ENCODE measurements around the gene TRIM10.
"Not testable (repeated sequence)": the region's sequence is repeated elsewhere in the genome, so short reads cannot be mapped to it uniquely, and the experiment has no call there.

TRIM10 gene

DNA sequence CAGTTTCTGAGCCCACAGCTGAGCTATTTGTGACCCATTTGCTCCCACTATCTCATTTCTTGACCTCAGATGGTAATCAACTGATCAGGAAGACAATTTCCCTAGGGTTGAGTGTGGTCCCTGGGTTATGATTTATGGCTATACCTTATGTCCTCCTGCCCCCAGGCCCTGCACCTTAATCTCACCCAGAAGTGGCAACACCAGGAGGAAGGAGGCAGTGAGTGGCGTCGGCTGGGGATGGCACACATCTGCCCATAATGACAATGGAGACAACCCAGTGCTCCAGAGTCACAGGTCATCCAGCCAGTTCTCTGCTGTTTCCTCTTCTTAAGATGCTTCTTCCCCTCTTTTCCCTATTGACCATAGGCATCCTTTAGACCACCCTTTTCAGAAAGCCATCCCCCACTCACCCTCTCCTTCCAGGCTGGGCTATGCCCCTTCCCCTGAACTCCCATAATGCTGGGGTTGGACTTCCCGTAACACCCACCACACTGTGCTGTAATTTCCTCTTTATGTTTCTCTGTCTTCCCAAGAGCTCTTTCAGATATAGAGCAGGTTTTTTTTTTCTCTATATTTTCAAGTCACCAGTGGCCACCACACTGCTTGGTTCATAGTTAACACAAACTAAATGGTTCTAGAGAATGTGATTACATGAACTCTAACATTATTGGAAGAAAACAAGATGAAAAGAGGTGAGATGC is 8.0 kb downstream of the TRIM10 start:
- no peak for DNase-seq (ENCODE audit: low spot score)

DNA sequence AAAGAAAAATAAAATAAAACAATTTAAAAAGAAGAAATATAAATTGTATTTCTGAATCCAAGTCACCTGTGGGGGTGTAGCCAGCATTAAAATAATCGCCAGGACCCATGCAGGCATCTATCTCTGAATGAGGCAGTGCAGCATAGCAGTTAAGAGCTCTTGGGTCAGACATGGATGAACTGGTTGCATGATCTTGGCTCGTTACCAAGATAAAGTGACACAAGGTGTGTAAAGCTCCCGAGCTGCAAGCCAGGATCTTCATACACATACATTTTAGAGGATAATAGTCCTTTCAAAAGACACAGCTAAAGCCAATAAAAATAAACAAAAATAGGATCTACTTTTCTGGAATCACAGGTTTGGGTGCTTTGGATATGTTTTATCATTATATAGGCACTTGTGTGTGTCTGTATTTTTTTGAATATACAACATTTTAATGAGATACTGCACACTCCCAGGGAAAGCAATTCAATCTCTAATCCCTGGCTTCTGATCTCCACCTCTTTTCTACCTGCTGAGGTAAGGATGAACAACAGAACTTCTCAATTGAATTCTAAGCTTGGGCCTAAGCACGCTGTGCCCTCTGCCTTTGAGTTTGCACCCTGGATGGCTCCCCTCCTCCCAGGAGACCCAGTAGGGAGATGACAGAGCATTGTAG is 8.9 kb downstream of the TRIM10 start:
- DNase-seq (ENCODE audit: low spot score) = no peak

DNA sequence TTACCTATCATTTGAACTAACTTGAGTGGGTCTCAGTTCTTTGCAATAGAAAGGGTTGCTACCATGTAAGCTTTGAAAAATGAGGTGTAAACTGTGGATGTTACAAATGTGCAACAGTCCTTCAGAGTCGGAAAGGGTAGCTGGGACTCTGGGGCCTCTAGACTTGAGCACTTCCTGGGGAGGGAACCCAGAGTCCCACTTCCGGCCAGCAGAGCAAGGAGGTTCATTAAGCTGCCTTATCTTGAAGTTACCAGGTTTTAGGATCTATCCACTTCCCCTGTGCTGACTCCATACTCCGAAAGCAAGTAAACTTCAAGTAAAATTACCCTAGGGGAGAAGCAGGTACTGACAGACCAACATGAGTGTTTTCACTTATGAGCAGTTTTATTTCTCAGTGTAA is 9.4 kb downstream of the TRIM10 start:
- DNase-seq (ENCODE audit: low spot score) = no peak

DNA sequence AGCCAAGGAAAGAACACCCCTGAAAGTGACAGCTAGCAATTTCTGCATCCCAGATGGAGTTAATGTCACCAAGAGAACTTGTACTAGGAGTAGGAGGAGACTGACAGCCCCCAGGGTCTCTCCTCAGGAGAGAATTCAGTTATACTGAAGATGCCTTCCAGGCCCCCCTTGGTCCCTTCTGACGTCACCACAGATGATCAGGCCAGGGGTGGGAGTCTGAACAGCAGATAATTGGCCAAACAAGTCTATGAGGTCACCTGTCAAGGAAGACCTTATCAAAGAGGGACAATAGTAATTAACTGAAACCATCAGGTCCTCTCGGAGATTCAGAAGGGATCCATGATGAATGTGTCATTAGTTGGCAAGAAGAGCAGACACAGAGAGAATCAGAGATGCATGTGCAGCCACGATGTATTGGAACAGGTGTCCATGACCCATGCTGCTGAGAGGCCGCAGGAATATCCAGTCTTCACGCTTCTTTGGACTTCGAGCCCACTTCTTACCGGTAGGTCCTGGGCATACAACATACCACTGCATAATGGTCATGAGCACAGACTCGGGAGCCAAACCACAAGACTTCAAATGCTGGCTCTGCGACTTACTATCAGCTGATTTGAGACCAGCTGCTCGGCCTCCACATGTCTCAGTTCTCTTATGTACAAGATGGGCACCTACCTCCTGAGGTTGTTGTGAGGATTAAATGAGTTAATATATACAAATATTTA is 10.2 kb downstream of the TRIM10 start:
- no peak for DNase-seq (ENCODE audit: low spot score)

GRCh38 chr6:30149858-30150550 is 11.0 kb downstream of the TRIM10 start:
- DNase-seq (ENCODE audit: low spot score) = no peak

DNA sequence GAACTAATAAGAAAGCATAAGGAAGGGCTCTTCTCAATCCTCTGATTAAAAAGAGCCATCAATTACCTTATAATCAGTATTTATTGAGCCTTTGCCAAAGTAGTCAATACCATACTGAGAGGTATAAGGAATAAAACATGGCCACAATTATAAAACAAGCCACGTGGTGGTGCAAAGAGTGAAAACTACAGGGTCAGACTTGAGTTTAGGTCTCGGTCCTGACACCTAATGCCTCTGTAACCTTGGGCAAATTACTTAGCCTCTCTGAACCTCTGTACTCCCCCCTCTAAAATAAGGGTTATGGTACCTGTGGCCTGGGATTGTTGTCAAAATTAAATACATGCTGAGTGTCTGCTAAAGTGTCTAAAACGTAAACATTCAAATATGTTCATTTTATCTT is 11.8 kb downstream of the TRIM10 start:
- no peak for DNase-seq (ENCODE audit: low spot score)

DNA sequence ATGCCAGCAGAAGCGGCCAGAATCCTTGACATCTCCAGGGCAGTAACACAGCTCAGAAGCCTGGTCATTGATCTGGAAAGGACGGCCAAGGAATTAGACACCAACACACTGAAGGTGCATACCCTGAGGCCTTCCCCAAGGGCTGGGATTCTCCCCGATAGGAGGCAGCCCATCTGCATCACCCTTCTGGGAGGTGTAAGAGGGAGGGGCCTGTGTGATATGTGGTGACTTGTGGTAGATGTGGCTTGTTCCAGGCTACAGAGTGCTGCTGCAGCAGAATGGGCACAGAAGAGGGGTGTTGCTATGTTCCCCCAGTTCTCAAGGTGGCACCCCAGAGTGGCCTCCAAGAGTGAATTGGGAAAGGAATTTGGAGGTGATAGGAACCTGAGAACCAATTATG is 13.9 kb downstream of the TRIM10 start:
- DNase-seq (ENCODE audit: low spot score) = no peak

DNA sequence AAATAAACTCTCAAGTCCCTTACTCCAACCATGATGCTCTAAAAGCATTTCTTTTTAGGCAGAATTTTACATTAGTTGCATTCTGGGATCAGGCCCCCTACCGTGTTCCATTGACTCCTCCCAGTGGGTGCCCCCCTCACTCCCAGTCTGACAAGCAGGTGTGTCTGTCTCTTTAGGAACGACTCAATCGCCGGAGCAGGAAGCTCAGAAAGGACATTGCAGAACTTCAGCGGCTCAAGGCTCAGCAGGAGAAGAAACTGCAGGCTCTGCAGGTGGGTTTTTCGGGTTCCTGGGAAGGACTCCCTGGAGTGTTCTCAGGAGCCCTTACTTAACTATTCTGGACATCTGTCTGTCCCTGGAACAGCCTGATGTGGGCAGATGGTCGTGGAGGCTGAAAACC is 15.2 kb downstream of the TRIM10 start:
- no peak for DNase-seq (ENCODE audit: low spot score)

DNA sequence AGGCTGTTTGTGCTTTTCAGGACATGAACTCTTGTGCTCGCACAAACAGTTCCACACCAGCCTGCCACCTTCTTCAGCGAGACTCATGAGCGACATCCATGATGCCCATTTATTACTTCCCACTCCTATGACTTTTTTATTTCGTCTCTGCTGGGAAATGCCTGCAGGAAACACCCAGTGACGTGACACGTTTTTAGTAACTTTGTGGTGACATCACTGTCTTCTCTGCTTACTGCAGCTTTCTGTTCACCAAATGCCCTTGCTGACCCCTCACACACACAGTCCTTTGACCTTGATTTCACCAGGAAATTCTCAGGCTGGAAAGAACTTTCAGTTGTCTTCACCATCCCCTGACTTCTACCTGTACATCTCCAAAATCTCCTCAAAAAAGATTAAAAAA is 16.2 kb downstream of the TRIM10 start:
- no peak for DNase-seq (ENCODE audit: low spot score)

GRCh38 chr6:30143780-30144179 is 17.2 kb downstream of the TRIM10 start:
- no peak for DNase-seq (ENCODE audit: low spot score)

- no peak for DNase-seq (ENCODE audit: low spot score)
Measured at GRCh38 chr6:30142665-30143064, 18.3 kb downstream of the TRIM10 start.

DNA sequence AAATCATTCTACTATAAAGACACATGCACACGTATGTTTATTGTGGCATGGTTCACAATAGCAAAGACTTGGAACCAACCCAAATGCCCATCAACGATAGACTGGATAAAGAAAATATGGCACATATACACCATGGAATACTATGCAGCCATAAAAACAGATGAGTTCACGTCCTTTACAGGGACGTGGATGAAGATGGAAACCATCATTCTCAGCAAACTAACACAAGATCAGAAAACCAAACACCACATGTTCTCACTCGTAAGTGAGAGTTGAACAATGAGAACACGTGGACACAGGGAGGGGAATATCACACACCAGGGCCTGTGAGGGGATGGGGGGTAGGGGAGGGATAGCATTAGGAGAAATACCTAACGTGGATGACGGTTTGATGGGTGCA is 20.8 kb downstream of the TRIM10 start:
- not testable (repeated sequence) for DNase-seq (ENCODE audit: low spot score)

DNA sequence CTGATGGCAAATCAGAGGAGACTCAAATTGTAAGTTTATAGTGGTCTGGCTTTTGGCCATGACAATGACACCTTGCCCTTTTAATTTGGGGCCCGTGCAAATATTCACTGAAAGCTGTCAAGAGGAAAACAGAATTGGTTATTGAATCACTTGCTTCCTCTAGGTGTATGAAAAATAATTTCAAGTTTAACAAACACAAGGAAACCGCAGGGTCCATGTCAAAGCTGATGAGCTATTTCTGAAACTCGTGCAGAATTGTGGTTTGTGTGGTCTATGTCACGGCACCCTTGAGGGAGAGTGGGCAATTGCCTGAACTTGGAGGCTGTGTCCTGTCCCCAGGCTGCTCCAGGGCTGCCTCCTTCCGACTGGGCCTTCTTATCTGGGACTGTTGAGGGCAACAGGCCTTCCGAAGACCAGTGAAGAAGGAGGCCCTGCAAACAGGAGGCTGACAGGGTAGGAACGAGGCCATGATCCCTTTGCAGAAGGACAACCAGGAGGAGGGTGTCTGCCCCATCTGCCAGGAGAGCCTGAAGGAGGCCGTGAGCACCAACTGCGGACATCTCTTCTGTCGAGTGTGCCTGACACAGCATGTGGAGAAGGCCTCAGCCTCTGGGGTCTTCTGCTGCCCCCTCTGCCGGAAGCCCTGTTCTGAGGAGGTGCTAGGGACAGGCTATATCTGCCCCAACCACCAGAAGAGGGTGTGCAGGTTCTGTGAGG is 24.3 kb downstream of the TRIM10 start:
- no peak for DNase-seq (ENCODE audit: low spot score)

DNA sequence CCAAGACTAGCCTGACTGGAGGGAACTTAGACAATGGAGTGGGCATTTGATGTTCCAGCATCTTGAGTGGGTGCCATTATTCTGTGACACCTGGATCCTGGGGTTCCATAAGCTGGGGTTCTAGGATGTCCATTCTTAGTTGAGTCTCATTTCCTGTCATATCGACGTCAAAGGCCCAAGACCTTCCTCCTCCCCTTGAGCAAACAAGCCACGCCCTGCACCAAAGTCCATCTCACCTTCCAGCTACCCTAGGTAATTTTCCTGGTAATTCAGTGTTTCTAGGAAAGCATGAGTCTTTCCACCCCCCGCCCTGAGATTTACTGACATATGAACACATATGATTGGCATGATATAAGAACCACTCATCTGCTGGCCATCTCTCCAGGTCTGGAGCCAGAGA is 25.3 kb downstream of the TRIM10 start, which contains the start of gene TRIM40:
Gene TRIM40, plus strand, starts transcription at position 384 of the 400 bp plus-strand sequence. CDS start 897 bp downstream, outside the sequence.
- no peak for DNase-seq (ENCODE audit: low spot score)

GRCh38 chr6:30135147-30135546 is 25.9 kb downstream of the TRIM10 start:
- no peak for DNase-seq (ENCODE audit: low spot score)

DNA sequence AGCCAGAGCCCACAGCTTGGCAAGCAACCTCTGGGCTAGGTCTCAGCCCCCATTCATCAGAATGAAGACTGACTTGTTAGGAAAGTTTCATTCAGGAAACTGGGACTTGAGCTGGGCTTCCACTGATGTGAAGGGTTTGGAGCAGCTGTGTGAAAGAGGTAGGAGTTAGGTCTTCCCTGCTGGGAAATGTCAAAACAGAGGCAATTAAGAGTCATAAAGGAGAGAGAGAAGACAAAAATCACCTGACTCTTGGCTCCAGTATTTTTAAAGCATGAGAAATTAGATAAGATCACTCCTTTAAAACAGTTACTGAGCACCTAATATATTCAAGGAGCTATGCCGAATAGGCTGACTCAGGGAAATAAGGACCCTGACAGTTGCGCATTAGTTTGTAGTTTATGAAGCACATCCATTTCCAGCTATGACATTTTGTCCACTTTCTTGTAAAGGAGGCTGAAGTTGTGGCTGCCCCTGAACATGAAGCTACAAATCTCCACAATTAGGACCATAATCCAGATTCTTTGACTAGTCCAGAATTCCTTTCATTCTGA is 29.0 kb downstream of the TRIM10 start:
- no peak for DNase-seq (ENCODE audit: low spot score)

DNA sequence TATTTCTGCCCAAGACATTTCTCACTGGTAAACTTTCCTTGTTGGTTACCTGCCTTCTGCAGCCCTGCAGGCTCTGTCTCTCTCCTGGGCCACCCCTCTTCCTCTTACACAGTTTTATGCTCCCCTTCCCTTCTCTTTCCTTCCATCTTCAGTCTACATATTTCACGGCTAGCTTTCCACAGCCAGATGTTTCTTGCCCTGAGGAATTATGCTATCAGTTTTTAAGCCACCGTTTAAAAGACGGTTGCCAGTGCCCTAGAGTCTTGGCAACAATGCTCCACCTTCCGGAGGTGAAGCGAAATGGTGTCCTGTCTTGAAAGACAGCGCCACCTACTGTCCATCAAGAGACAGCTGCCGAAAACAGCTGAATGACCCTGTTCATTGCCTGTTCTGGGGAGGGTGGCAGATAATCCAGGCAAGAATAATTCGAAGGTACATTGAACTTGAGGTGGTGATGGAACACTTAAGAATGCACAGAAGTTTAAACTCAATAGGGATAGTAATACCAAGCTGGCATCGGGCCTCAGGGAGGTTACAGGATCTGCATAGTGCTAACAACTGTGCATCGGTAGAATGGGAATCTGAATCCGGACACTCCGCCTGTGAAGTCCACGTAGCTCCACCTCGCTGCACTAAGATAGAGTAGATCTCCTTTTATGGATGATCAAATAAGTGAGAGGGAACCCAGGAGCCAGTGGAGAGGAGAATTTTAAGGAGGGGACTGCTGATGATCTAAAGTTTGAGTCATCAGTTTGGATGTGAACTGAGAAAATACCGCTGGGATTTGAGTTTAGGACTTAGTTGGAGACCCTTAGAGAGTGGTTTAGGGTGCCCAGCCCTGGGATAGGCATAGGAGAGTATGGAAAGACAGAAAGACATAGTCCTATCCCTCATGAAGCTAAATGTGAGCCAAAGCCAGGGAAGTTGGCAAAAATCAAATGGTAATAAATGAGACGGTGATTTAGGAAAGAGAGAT is 29.8 kb downstream of the TRIM10 start:
- peak; percentile 88 for DNase-seq (ENCODE audit: low spot score)

- no peak for DNase-seq (ENCODE audit: low spot score)
Measured at GRCh38 chr6:30130179-30130679, 30.8 kb downstream of the TRIM10 start.

- no peak for DNase-seq (ENCODE audit: low spot score)
Measured at GRCh38 chr6:30129265-30130178, 31.5 kb downstream of the TRIM10 start.
